C4-2B (cell line): ENCODE data around the gene SEC14L2.
A peak's percentile ranks its signal among the peaks of the same experiment; 100 is the strongest.

Experiments used
- H3K27ac ChIP-seq: fragments of 450-650 bp; 2 replicates; pipeline ENCODE4 v1.5.1; 2017
- ZFX ChIP-seq: fragments of 450-650 bp; IDR thresholded peaks from 2 replicates; pipeline ENCODE4 v1.6.1; 2017
- TF ChIP-seq, protein P1 (sequence below): fragments of 450-650 bp; conservative IDR thresholded peaks from 2 replicates; pipeline ENCODE4 v1.5.1; 2017; ENCODE audit warnings: mild to moderate bottlenecking

Gene SEC14L2

DNA sequence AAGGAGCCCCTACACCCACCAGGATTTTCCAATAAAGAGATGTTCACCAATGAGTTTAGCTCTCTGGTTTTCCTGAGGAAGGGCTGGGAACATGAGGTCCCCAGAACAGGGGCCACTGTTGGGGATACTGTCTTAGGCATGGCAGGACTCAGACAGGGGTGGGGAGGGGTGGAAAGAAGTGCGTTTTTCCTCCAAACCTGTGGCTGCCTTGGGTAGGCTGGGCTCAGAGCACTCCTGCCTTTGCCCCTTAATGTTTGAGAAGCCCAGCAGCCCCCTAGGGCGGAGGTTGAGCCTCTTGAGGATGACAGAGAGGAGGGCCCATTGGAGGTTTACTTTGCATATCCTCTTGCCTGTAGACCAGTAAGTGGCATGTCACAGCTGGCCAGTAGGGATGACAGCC is 39.4 kb downstream of the SEC14L2 start:
- no peak for TF ChIP-seq ZFX
- TF ChIP-seq, protein P1, sequence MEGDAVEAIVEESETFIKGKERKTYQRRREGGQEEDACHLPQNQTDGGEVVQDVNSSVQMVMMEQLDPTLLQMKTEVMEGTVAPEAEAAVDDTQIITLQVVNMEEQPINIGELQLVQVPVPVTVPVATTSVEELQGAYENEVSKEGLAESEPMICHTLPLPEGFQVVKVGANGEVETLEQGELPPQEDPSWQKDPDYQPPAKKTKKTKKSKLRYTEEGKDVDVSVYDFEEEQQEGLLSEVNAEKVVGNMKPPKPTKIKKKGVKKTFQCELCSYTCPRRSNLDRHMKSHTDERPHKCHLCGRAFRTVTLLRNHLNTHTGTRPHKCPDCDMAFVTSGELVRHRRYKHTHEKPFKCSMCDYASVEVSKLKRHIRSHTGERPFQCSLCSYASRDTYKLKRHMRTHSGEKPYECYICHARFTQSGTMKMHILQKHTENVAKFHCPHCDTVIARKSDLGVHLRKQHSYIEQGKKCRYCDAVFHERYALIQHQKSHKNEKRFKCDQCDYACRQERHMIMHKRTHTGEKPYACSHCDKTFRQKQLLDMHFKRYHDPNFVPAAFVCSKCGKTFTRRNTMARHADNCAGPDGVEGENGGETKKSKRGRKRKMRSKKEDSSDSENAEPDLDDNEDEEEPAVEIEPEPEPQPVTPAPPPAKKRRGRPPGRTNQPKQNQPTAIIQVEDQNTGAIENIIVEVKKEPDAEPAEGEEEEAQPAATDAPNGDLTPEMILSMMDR: no peak
- H3K27ac ChIP-seq: no peak overlapping the region

DNA sequence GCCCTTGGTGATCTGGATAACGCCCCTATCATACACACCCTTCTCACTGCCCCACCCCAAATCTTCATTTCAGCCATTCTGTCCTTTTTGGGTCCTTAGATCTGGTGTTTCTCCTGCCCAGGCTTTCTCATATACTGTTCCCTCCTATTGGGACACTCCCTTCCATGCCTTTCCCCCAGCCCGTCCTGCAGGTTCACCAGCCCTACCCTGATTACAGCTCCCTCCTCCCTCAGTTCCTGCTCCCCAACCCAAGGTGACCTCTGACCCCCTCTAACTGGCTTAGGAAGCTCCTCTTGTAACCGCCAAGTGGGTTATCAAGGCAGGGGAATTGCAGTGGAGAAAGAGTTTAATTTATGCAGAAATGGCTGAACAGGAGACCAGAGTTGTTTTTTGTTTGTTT is 41.7 kb downstream of the SEC14L2 start:
- no peak for TF ChIP-seq ZFX
- TF ChIP-seq, protein P1: no peak
- H3K27ac ChIP-seq: no peak overlapping the region

DNA sequence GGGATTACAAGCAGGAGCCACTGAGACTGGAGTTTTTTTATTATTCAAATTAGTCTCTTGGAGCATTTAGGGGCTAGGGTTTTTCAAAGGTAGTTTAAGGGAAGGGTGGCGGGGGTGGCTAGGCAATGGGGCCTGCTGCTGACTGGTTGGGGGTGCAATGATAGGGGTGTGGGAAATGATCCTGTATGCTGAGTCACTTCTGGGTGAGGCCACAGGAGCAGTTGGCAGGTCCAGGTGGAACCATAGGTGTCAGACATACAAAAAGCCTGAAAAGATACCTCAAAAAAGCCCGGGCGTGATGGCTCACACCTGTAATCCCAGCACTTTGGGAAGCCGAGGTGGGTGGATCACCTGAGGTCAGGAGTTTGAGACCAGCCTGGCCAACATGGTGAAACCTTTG is 42.4 kb downstream of the SEC14L2 start:
- TF ChIP-seq, protein P1: no peak
- TF ChIP-seq ZFX: no peak
- H3K27ac ChIP-seq: no peak overlapping the region

DNA sequence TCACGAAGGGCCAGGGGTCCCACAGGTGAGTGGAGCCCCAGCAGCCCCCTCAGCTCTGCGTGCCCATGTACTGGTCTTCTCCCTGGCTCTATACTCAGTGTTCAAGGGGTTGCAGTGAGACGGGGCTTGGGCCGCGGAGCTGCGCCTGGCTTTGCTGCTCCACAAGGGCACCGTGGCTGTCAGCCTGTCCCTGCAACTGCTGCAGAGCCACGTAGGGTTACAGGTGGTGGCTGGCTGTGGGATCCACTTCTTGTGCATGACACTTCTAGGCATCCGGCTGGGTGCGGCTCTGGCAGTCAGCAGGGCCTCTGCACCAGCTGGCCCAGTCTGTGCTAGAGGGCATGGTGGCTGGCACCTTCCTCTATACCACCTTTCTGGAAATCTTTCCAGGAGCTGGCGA is 43.0 kb downstream of the SEC14L2 start:
- TF ChIP-seq, protein P1: no peak
- H3K27ac ChIP-seq: no peak overlapping the region

DNA sequence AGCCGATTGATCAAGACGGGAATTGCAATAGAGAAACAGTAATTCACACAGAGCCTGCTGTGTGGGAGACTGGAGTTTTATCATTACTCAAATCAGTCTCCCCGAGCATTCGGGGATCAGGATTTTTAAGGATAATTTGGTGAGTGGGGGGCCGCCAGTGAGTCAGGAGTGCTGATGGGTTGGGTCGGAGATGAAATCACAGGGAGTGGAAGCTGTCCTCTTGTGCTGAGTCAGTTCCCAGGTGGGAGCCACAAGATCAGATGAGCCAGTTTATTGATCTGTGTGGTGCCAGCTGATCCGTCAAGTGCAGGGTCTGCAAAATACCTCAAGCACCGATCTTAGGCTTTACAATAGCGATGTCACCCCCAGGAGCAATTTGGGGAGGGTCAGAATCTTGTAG is 44.3 kb downstream of the SEC14L2 start:
- TF ChIP-seq, protein P1: no peak
- TF ChIP-seq ZFX: no peak

DNA sequence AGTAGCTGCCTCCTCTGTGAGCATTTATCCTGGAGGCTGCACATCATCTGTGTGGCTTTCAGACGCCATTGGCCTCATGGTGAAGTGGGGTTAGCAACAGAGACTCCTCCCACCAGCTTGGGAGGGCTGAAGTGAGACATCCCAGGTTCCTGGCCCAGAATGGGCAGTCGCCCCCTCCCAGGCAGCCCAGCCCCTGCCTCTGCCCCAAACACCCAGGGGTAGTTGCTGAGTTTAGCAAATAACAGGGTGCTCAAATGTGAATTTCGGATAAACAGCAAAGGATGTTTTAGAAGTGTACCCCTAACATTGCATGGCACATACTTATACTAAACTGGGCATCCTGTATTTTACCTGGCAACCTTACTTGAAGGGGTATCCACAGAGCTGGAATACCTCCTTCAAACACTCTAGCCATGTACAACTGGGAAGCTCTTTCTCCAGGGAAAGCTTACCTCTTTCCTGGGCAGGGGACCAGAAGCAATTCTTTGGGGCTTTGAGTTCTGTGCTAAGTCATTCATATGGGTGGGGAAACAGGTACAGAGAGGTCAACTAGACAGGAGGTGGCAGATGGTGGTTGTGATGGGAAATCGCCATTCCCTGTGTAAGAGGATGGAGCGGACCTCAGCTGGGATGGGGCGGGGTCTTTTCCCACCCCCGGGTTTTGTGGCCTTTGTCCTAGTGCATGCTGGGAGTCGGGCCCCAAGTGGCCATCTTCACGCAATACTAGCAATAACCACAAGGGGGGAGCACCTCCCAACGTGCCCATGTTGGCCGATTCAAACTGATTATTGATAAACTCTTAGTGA is 48.0 kb downstream of the SEC14L2 start:
- TF ChIP-seq, protein P1: peak; percentile 91
- TF ChIP-seq ZFX: no peak
- no peak overlapping the region for H3K27ac ChIP-seq

More for the DNA sequence above, 44.3 kb downstream of the SEC14L2 start:
- H3K27ac ChIP-seq: no peak overlapping the region

DNA sequence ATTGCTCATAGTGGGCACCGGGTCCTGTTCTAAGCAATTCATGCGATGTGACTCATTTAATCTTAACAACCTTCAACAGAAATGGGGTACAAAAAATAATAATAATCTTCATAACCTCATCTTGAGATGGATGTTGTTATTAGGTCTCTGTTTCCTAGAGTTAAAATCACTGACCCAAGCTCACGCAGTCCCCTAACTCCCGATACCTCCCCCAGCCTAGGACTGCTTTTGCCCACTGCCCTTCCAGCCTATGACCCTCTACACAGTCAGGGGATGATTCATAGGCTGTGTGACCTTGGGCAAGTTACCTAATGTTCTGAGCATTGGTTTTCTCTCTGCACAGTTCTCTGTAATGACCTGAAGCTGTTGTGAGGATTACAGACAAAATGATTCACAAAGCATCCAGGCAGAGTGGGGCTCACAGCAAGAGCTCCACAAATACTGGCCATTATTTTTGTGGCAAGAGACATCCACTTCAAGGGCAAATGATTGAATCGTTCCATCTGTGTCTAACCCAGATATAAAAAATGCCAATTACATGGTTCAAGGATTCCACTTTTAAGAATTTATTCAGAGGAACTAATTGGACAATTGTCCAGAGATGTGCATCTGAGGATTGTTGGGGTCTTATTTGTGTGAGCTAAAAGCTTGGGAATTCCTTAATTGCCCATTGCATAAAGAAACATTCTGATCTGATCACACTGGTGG is 48.8 kb downstream of the SEC14L2 start:
- H3K27ac ChIP-seq: no peak overlapping the region
- TF ChIP-seq, protein P1: peak; percentile 61
- TF ChIP-seq ZFX: no peak
